ENCODE data around the gene NAALADL2. TPM values are rescaled to one million over a fixed set of nuclear protein-coding genes. Genes with fewer than 3 reads are reported as not detected.

Gene NAALADL2
- total and polyA plus RNA-seq, 2 of the 8 experiments (the other 6 are each of a cell fraction or from before 2014, with no cell fraction given): 0.12 to 0.22 TPM

DNA sequence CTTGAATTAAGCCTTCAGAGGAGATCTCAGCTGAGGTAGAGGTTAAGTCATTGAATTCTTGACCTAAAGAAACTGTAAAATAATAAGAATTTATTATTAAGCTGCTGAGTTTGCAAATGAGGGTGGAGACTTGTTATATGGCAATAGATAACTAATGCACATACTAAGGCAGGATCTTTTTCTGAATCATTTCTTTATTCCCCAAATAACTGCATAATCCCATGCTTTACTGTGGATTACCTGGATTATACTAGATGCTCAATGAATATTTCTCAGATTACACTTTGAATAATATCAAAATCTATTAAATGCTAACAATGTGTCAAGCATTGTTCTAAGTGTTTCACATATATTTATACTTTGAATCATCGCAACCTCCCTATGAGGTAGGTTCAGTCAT, 532.5 kb downstream of the NAALADL2 start:
- H2AFZ ChIP-seq (ENCODE audit: low read length): no peak overlapping the region
- H3K4ac ChIP-seq (replicated peaks; ENCODE audit: insufficient read length, low read depth, low read length): no peak overlapping the region
- no peak overlapping the region for H2BK15ac ChIP-seq (ENCODE audit: low read length)
- no peaks in the 10 kb centered on the region for H3K79me1 ChIP-seq (ENCODE audit: low read depth, low read length)
- H3K23me2 ChIP-seq (ENCODE audit: low read depth, low read length): no peaks in the 10 kb centered on the region
- no peak for TF ChIP-seq EP300 (IDR thresholded peaks at IDR 0.05; ENCODE audit: borderline replicate concordance in 1 of 2, low read depth in 2 of 2, low read length in 2 of 2)
- no peak for TF ChIP-seq TBP (IDR thresholded peaks at IDR 0.05; ENCODE audit: low read depth, low read length)
- TF ChIP-seq HDAC2 (IDR thresholded peaks at IDR 0.05; ENCODE audit: borderline replicate concordance in 1 of 2, low read depth in 2 of 2, low read length in 2 of 2): no peak
- TF ChIP-seq MAFK (IDR thresholded peaks at IDR 0.05; ENCODE audit: low read depth, low read length): no peak
- TF ChIP-seq TAF1 (IDR thresholded peaks at IDR 0.05; ENCODE audit: low read depth, low read length): no peak
- no peak for TF ChIP-seq RXRA (IDR thresholded peaks at IDR 0.05; ENCODE audit: insufficient read depth, low read depth, low read length)
- no peak for TF ChIP-seq HDAC6 (IDR thresholded peaks at IDR 0.05; ENCODE audit: low read depth, low read length)
- no peak for TF ChIP-seq YY1 (IDR thresholded peaks at IDR 0.05; ENCODE audit: low read depth, low read length)
- no peak for TF ChIP-seq SIN3A (conservative IDR thresholded peaks at IDR 0.05 in 1 of 2, IDR thresholded peaks at IDR 0.05 in 1 of 2; ENCODE audit: low read depth in 1 of 2, low read length in 2 of 2)
- TF ChIP-seq FOSL1 (IDR thresholded peaks at IDR 0.05; ENCODE audit: insufficient read depth, low read depth, low read length): no peak
- no peak for TF ChIP-seq SAP30 (IDR thresholded peaks at IDR 0.05; ENCODE audit: insufficient read depth, insufficient replicate concordance, low read length)
- TF ChIP-seq RAD21 (IDR thresholded peaks at IDR 0.05 in 1 of 2, conservative IDR thresholded peaks at IDR 0.05 in 1 of 2; ENCODE audit: low read depth in 2 of 2, low read length in 2 of 2): no peak
- no peak for TF ChIP-seq POU5F1 (IDR thresholded peaks at IDR 0.05; ENCODE audit: low read depth, low read length)
- H3K4me2 ChIP-seq (ENCODE audit: insufficient read depth in 1 of 2, low read depth in 2 of 2, low read length in 2 of 2): no peak overlapping the region
- no peak overlapping the region for H2BK20ac ChIP-seq (ENCODE audit: low read length)
- no peak overlapping the region for H3K56ac ChIP-seq (replicated peaks; ENCODE audit: insufficient read length, low read depth, low read length)
- H3K27ac ChIP-seq (ENCODE audit: low read depth, low read length): no peak overlapping the region
- H4K20me1 ChIP-seq (replicated peaks in 1 of 2; ENCODE audit: control insufficient read depth in 1 of 2, insufficient read depth in 2 of 2, low read length in 2 of 2): no peaks in the 10 kb centered on the region
- no peak overlapping the region for H4K91ac ChIP-seq (replicated peaks; ENCODE audit: insufficient read length, low read length)
- H3K18ac ChIP-seq (ENCODE audit: extremely low read depth, low read length): no peak overlapping the region
- 88% methylated on average over 1 of the region's 1 CpG; no CpG with 5 or more reads in 1 of the 2 experiments for WGBS, 2 experiments (ENCODE audit: extremely low coverage in 1 of 2, insufficient coverage in 1 of 2, insufficient read length in 1 of 2, insufficient replicate concordance in 2 of 2, low coverage in 1 of 2, low lambda C conversion rate in 2 of 2, missing lambda C conversion rate in 1 of 2)
- H3K14ac ChIP-seq (ENCODE audit: insufficient read length): no peak overlapping the region
- no peaks in the 10 kb centered on the region for H3K27me3 ChIP-seq (replicated peaks in 1 of 4; ENCODE audit: control insufficient read depth in 3 of 4, extremely low read depth in 1 of 4, insufficient read depth in 3 of 4, low read length in 3 of 4)
- H2BK12ac ChIP-seq (ENCODE audit: low read depth, low read length): no peak overlapping the region
- ChIA-PET POLR2A (ENCODE audit: partially characterized antibody) (no interaction called here), CTCF (ENCODE audit: partially characterized antibody) (interaction anchor here (1.1 kb wide), 1 partner anchor 33 kb away, joined by 3 read pairs; no protein-coding TSS in a partner anchor)
- no peak overlapping the region for H2BK120ac ChIP-seq (replicated peaks; ENCODE audit: low read depth, low read length)
- H3K79me2 ChIP-seq (ENCODE audit: control insufficient read depth in 1 of 2, insufficient read depth in 2 of 2, low read length in 2 of 2): no peaks in the 10 kb centered on the region
- H3K9ac ChIP-seq (replicated peaks in 1 of 4; ENCODE audit: extremely low read depth in 1 of 4, low read depth in 3 of 4, low read length in 3 of 4): no peak overlapping the region
- no peak overlapping the region for H3K4me3 ChIP-seq (ENCODE audit: extremely low read depth in 1 of 4, insufficient read depth in 2 of 4, low read depth in 3 of 4, low read length in 4 of 4)
- DNase-seq (ENCODE audit: low read depth in 1 of 2, low spot score in 2 of 2): no peak
- H2BK5ac ChIP-seq (ENCODE audit: low read depth, low read length): no peak overlapping the region
- no peaks in the 10 kb centered on the region for H3K9me3 ChIP-seq (ENCODE audit: insufficient read depth in 2 of 2, low read depth in 1 of 2, low read length in 1 of 2)
- no peak overlapping the region for H4K5ac ChIP-seq (ENCODE audit: insufficient read length, low read depth, low read length)
- H3K23ac ChIP-seq (ENCODE audit: insufficient read length): no peak overlapping the region
- H4K8ac ChIP-seq (ENCODE audit: extremely low read depth, insufficient read depth, low read length): no peak overlapping the region
- no peak for FAIRE-seq
- no peak overlapping the region for H2AK5ac ChIP-seq (ENCODE audit: low read depth, low read length)
- H3K4me1 ChIP-seq (replicated peaks in 1 of 4; ENCODE audit: control insufficient read depth in 3 of 4, insufficient read depth in 4 of 4, low read length in 3 of 4): peaks cover 0 to 2% (median 0%) of the 10 kb centered on the region in 4 experiments; a peak in 1 of 7 replicates
- no peaks in the 10 kb centered on the region for H3K36me3 ChIP-seq (ENCODE audit: control insufficient read depth in 2 of 4, insufficient read depth in 4 of 4, low read length in 3 of 4)
